NB4 (cell line): ENCODE measurements around the gene EXOSC7.

Experiments
- CTCF ChIP-seq: IDR thresholded peaks from one replicate; pipeline ENCODE4 v1.5.1; 2012; ENCODE audit warnings: low read depth, low read length
- MAX ChIP-seq: IDR thresholded peaks from 2 replicates; pipeline ENCODE4 v1.6.1; 2011; ENCODE audit warnings: low read depth, low read length
- MYC ChIP-seq: IDR thresholded peaks from 2 replicates; pipeline ENCODE4 v1.6.1; 2011; ENCODE audit warnings: low read depth, low read length
- POLR2A ChIP-seq: IDR thresholded peaks from 2 replicates; pipeline ENCODE4 v1.6.1; 2011; ENCODE audit warnings: mild to moderate bottlenecking; ENCODE audit not compliant: insufficient read length; ENCODE audit errors: extremely low read depth

GRCh38 chr3:45002720-45003119, 26.7 kb downstream of the EXOSC7 start:
- TF ChIP-seq CTCF (no peak), POLR2A (no peak), MAX (no peak), MYC (no peak)
